Astrocyte (in vitro differentiated cells and primary cell): ENCODE measurements around the gene ENOX2.

ENCODE experiments used
- EZH2 ChIP-seq: IDR thresholded peaks from 2 replicates; pipeline ENCODE4 v1.6.1; 2012; ENCODE audit warnings: mild to moderate bottlenecking, low read length, inconsistent platforms; ENCODE audit not compliant: insufficient read depth
- TF ChIP-seq, protein P1 (sequence below): IDR thresholded peaks from 2 replicates; pipeline ENCODE4 v1.5.1; 2011; ENCODE audit warnings: low read depth, mild to moderate bottlenecking, inconsistent platforms, low read length, moderate library complexity; ENCODE audit not compliant: insufficient read depth

DNA sequence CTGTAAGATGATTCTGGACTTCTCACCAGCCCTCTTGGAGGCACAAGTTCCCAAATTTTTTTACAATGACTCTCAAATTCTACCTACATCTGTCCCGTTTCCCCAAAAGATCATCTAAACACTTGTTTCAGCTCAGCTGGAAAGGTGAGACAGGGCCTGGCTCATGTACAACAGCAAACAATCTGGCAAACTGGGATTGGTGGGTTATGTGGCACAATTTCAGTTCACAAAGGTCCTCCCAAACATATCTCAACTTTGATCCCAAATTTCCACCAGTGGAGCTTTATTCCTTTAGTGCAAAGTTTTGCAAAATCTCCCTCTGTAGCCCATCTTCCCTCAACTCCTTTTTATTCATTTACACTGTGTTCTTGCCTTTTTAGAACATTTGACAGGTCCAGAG, 207.1 kb downstream of the ENOX2 start:
- TF ChIP-seq, protein P1, sequence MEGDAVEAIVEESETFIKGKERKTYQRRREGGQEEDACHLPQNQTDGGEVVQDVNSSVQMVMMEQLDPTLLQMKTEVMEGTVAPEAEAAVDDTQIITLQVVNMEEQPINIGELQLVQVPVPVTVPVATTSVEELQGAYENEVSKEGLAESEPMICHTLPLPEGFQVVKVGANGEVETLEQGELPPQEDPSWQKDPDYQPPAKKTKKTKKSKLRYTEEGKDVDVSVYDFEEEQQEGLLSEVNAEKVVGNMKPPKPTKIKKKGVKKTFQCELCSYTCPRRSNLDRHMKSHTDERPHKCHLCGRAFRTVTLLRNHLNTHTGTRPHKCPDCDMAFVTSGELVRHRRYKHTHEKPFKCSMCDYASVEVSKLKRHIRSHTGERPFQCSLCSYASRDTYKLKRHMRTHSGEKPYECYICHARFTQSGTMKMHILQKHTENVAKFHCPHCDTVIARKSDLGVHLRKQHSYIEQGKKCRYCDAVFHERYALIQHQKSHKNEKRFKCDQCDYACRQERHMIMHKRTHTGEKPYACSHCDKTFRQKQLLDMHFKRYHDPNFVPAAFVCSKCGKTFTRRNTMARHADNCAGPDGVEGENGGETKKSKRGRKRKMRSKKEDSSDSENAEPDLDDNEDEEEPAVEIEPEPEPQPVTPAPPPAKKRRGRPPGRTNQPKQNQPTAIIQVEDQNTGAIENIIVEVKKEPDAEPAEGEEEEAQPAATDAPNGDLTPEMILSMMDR: no peak
- no peak for TF ChIP-seq EZH2
